Testis (tissue), 3 donors: ENCODE measurements around the gene CDH22. TPM values are rescaled to one million over a fixed set of nuclear protein-coding genes. Genes with fewer than 3 reads are reported as not detected.

ENCODE experiments used
- DNase-seq: peaks from one replicate; pipeline ENCODE4 v3.0.0-alpha.2; 2019
- H3K27ac ChIP-seq, 2 donors: fragments of 200-600 bp; sonication (generic); one replicate each; pipeline ENCODE4 v1.5.1; 2019
- H3K27me3 ChIP-seq: fragments of 200-600 bp; sonication (generic); one replicate; pipeline ENCODE4 v1.5.1; 2019
- H3K36me3 ChIP-seq: fragments of 200-600 bp; sonication (generic); one replicate; pipeline ENCODE4 v1.5.1; 2017; ENCODE audit warnings: low read depth; ENCODE audit errors: missing control alignments
- H3K4me1 ChIP-seq: fragments of 200-600 bp; sonication (generic); one replicate; pipeline ENCODE4 v1.5.1; 2019
- H3K4me3 ChIP-seq, 2 donors: fragments of 200-600 bp; sonication (generic); one replicate each; pipeline ENCODE4 v1.5.1; 2017 to 2019
- H3K9me3 ChIP-seq: fragments of 200-600 bp; sonication (generic); one replicate; pipeline ENCODE4 v1.5.1; 2017
- CTCF ChIP-seq, 3 experiments: fragments of 450-650 bp in 2 of 3; fragments of 200-600 bp in 1 of 3; sonication (generic) in 1 of 3; IDR thresholded peaks; one replicate each; pipeline ENCODE4 v1.5.1; 2016 to 2019; ENCODE audit warnings: antibody characterized with exemption in 3 of 3, mild to moderate bottlenecking in 2 of 3, moderate library complexity in 1 of 3
- POLR2A ChIP-seq: fragments of 450-650 bp; IDR thresholded peaks from one replicate; pipeline ENCODE4 v1.6.1; 2017; ENCODE audit warnings: antibody characterized with exemption, mild to moderate bottlenecking, moderate library complexity
- WGBS, 2 donors: methylation state at CpG; one replicate each; pipeline ENCODE4 v1.1.5; 2018; 5-methylcytosine and 5-hydroxymethylcytosine counted together
- intact Hi-C: fragments of 100-400 bp; cut with DNase I; formaldehyde crosslinking; loops from one replicate; pipeline ENCODE4 v1.15.1; 2023; ENCODE audit warnings: low total_unique reads
- polyA plus RNA-seq: library from polyadenylated mRNA; stranded (reverse); fragments of 350-450 nt; fragmentation: Illumina TruSeq; extraction: RNeasy Lipid Tissue Mini Kit (QIAGEN cat#74804); gene quantifications from one replicate; pipeline ENCODE4 v1.2.3, GENCODE V29; 2014; ENCODE audit warnings: low read depth, low replicate concordance; ENCODE audit not compliant: insufficient read depth
- total RNA-seq, 2 donors: library from RNA; depleted of rRNA; stranded (reverse); fragments of >200 nt; gene quantifications; one replicate each; pipeline ENCODE4 v1.2.3, GENCODE V29; 2016

CDH22 gene
- total and polyA plus RNA-seq, 3 donors from 2014 or later = 1.8 to 2.6 (median 2.6) TPM

GRCh38 chr20:46341074-46342009 lies 33.0 kb upstream of the CDH22 start:
- 41 to 49% methylated on average over 13 to 24 of the region's 24 CpGs for WGBS, 2 donors
- Histone ChIP-seq H3K27me3 (no peaks in the 10 kb centered on the region), H3K4me1 (peaks cover 3% of the 10 kb centered on the region), H3K9me3 (no peaks in the 10 kb centered on the region), H3K27ac (no peak overlapping the region), H3K36me3 (no peaks in the 10 kb centered on the region), H3K4me3 (no peak overlapping the region)
- no peak for TF ChIP-seq POLR2A
- no peak for TF ChIP-seq CTCF (IDR thresholded peaks at IDR 0.05)
- intact Hi-C loops = loop anchor here (10.0 kb wide), 1 partner anchor 207 kb away; no protein-coding TSS in a partner anchor
- no peak for DNase-seq

GRCh38 chr20:46339037-46339436 lies 30.7 kb upstream of the CDH22 start:
- Histone ChIP-seq H3K36me3 (no peaks in the 10 kb centered on the region), H3K9me3 (no peaks in the 10 kb centered on the region), H3K27ac (no peak overlapping the region), H3K27me3 (no peaks in the 10 kb centered on the region), H3K4me1 (peaks cover 3% of the 10 kb centered on the region), H3K4me3 (no peak overlapping the region)
- intact Hi-C loops = no loop called here
- TF ChIP-seq POLR2A (no peak), CTCF (IDR thresholded peaks at IDR 0.05) (no peak)
- WGBS, 2 donors = 78 to 86% methylated on average over 7 of the region's 7 CpGs
- no peak for DNase-seq

- Histone ChIP-seq H3K27ac (no peak overlapping the region), H3K27me3 (no peaks in the 10 kb centered on the region), H3K9me3 (no peaks in the 10 kb centered on the region), H3K36me3 (no peaks in the 10 kb centered on the region), H3K4me1 (peaks cover 3% of the 10 kb centered on the region), H3K4me3 (no peak overlapping the region)
- no peak for DNase-seq
- intact Hi-C loops = no loop called here
- TF ChIP-seq POLR2A (no peak), CTCF (IDR thresholded peaks at IDR 0.05) (no peak)
- 72 to 73% methylated on average over 3 of the region's 3 CpGs for WGBS, 2 donors
Observed at GRCh38 chr20:46336735-46337134, 28.4 kb upstream of the CDH22 start.

- no peak for DNase-seq
- TF ChIP-seq POLR2A (no peak), CTCF (IDR thresholded peaks at IDR 0.05) (no peak)
- no peaks in the 10 kb centered on the region for H3K4me1 ChIP-seq
- intact Hi-C loops = no loop called here
- no peak overlapping the region for H3K4me3 ChIP-seq
- WGBS, 2 donors = 67 to 79% methylated on average over 9 of the region's 9 CpGs
- H3K9me3 ChIP-seq = no peaks in the 10 kb centered on the region
- H3K36me3 ChIP-seq = no peaks in the 10 kb centered on the region
- no peaks in the 10 kb centered on the region for H3K27me3 ChIP-seq
- H3K27ac ChIP-seq = no peak overlapping the region
Observed at GRCh38 chr20:46334303-46334904, 26.1 kb upstream of the CDH22 start.
